T-helper 2 cell (primary cell): ENCODE measurements around the gene MITF.

Experiments used
- DNase-seq, 5 experiments: peaks; one replicate each; pipeline versions ENCODE4 v3.0.0 to v3.0.0-alpha.2; 2012 to 2022

MITF gene

DNA sequence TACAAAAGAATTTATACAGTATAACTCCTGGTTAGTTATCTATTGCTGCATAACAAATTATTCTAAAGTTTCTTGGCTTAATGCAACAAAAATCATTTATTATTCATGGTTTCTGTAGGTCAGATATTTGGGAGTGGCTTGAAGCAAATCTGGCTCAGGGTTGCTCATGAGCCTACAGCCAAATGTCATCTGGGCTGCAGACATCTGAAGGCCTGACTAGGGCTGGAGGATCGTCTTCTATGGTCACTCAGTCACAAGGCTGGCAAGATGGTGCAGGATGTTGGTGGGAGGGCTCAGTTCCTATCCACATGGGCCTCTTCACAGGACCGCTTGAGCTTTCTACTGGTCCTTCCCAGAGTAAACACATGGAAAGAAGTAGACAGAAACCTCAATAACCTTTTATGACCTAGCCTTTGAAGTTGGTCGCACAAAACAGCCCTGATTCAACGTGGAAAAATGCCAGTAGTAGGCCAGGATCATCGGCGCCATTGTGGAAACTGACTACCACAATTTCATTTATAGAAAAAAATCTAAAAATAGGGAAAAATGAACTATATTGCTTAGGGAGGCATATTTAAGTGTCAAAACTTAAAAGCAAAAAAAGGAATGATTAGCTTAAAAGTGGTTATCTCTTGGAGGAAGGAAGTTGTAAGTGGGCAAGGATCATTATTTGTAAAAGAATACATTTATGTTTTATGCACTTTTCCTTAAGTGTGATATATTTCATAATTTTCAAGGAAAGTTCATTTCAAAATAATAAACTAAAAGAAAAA lies 9.9 kb upstream of the MITF start:
- DNase-seq, result no peak

DNA sequence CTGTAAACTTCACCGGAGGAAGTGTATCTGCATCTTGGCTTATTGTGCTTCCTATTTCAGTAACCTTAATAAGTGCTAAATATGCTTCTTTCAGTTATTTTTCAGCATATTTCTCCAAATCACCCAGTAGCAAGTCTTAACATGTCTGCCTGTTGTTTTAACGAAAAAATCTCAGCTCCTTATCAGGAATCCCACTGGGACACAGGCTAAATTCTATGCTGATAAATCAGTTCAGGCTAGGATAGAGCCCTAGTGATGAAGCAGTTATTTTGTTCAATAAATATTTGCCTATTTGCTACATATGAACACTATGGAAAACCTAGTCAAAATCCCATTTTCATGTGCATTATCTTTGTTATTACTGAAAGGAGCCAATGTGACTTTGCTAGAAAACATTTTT lies 8.2 kb upstream of the MITF start:
- DNase-seq, result no peak

DNA sequence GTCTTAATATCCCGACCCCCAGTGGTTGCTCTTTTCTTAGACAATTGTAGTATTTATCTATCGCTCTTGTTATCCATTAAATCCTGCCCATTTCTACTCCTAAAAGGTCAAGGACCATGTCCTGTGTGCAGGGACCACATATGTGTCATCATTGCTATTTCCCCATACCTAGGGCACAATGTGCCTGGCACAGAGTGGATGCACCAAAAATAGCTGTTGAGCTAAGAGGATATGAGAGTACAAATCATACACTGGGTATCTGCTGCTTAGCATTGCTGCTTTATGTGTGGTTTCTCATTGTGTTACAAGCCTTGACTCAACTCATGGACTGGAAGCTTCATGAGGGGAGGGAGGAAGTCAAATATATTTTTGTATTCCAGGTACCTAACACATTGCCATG lies 3.4 kb upstream of the MITF start:
- DNase-seq, result no peak

DNA sequence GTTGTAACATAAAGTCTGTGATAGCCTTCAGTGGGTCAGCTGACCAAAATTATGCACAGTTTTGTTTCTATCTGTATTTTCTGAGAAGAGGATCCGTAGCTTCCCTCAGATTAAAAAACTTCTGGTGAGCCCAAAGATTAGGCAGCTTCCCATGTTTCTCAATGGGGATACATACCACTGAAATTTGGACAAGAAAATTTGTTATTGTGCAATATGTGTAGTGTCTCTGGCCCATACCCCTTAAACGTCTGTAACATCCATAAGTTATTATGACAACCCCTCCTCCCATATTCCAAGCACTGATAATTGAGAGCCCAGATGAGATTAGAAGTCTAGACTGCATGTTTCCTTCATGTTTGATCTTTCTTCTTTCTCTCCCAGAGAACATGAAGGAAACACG lies 1.9 kb upstream of the MITF start:
- DNase-seq, result no peak

DNA sequence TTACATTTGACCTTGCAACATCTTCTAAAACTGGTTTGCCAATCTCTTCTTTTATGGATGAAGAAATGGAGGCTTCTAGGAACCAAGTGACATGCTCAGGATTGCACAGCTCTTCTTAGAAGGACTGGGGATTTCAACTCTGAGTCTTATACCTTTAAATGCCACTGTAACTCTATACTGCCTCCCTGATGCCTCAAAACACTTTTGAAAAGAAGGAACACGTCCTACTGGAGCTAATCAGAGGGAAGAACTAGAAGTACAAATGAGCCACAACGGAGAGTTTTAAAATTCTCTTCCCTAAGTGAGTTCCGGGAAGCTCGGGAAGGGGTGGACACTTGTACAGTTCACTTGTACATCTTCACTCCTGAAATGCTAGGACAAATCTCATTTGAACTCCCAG lies 949 bp upstream of the MITF start:
- no peak for DNase-seq

DNA sequence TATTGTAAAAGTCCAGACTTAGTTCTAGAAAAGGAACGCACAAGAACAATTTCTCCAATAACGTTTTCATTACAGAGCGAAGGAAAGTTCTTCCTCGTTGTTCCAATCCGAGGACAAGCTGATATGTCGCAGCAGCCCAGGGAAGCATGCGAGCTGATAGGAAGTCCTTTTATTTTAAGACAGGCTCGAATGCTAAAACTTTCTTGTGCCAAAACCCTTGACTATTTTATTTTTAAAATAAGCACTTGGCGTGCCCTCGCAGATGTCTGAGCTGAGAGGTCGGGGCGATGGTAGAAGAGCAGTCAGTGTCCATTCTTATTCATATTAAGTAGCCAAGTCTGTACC lies 433 bp upstream of the MITF start:
- no peak for DNase-seq

DNA sequence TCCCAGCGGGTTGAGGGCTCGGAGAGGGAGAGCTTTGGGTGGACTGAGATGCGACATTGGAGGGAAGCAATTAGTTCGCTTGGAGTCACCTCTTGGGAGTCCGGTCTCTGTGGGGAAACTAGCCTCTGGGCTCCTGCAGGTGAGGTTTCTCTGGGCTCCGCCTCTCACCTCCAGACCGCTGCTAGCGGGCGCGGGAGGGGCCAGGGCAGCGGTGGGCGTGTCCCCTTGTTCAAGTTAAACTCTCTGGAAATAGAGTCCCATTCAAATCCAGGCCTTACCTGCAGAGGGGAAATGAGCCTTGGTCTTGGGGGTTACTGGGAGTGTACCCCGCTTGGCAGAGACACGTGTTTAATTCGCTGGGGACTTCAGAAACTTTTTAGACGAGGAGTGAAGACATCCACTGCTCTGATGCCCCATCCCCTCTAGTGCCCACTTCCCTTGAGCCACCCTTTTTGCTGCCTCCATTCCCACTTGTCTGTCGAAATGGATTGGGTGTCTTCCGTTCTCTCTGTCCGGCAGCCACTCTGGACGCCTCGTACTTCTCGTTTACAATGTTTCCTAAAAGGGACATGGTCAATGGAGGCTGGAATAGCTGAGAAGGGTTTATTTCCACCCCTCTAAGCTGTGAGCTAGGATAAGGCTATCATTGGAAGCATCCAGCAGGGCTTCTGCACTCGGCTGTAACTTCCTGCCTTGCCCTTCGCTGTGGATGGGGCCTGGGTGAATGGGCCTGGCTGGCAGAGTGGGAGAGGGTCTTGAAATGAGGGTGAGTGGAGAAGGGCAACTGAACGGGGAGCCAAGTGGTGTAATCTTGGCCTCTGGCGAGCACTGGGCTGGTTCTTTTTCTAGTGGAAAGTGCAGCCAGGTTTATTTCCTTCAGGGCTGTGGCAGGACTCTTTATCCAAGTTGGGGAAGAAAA lies 1.1 kb downstream of the MITF start:
- no peak for DNase-seq

DNA sequence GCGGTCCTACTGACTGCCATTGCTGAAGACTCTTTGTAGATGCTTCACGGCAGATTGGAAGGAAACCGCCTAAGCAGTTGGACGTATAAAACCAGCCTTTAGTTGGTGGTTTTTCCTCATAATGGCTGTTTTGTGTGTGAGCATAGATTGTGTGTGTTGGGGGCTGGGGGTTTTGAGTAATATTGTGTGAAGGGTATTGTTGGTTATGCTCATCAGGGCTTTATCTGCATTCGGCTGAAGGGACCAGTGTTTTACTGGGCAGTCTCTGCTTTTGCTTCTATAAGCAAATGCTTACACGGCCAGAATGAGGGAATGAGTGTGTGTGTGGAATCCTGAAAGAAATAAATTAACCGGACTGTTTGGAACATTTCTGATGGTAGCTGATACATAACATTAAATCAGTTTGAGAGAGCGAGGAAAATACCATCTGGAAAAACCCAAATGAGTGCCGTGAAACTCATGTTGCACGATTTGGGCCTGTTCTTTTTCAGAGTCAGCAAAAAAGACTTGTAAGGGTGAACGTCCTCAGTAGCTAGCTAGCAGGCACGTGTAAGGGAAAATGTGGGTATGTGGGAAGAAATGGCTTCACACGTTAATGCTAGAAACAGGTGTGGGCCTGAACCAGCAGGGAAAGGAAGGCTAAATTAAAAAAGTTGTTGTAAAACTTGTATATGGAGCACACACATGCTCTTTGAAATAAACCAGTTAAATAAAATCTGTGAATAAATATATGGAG lies 1.9 kb downstream of the MITF start:
- DNase-seq, result no peak

DNA sequence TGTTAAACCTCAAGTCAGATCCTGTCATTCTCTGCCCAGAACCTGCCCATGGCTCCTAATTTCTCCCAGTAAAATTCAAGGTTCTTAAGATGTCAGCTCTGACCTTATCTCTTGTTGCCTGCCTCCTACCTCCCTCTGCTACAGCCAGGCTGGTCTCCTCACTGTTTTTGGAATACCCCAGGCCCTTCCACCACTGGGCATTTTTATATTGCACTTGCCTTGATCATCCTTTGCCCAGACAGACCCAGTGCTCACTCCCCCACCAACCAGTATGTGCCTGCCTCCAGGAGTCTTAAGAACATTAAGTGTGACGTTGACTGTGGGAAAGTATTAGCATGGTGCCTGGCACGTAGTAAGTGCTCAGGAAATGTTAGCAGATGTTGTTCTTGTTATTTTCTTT lies 3.1 kb downstream of the MITF start:
- no peak for DNase-seq

DNA sequence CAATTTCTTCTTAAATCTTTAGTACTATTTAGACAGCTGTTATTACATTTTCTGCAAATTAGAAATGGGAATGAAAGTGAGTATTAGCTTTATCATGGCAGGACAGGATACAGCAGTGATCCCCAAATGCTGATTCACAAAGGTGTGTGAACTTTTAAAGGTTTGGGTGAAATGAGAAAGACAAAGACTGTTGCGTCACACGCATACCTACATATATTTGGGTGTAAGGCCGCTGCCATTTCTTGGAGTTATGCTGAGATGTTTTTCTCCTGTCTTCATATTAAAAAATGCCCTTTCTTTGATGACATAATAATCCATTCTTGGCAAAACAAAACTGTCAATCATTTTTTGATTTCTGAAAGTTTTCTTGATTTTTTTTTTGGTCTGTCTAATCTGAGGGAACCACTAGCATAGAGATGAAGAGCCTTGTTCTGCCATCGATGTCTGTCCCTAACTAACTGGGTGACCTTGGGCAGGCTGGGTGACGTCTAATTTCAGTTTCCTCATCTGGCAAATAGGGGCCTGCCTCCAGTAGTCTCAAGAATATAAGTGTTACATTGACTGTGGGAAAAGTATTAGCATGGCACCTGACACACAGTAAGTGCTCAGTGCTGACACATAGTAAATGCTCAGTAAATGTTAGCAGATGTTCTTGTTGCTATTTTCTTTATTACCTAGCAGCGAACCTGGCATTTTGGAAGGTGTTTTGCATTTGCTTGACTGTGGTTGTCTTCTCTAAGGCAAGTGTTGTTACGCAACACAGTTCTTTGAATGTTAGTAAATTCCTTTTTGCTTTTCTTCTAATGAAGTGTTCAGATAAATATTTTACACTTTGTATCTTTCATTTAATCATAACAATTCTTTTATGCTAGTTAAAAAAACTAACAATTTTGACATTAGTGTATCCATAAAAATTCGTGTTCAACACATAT lies 5.0 kb downstream of the MITF start:
- no peak for DNase-seq

DNA sequence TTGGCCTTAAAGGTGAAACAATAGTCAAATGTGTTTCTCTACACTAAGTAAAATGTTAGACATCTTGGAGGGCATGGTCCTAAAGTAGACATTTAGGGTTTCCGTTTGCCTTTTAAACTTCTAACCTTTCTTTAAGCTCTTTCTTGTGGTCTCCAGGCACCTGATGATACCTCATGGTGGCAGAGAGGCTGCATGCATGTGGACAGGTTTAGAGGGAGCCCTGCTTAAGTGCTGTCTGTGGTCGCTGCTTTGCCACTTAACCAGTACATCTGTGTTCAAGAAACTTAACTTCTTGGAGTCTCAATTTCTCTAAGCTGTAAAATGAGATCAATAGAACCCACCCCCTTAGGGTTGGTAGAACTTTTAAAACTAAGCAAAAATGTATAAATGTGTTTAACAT lies 6.2 kb downstream of the MITF start:
- DNase-seq, result no peak

DNA sequence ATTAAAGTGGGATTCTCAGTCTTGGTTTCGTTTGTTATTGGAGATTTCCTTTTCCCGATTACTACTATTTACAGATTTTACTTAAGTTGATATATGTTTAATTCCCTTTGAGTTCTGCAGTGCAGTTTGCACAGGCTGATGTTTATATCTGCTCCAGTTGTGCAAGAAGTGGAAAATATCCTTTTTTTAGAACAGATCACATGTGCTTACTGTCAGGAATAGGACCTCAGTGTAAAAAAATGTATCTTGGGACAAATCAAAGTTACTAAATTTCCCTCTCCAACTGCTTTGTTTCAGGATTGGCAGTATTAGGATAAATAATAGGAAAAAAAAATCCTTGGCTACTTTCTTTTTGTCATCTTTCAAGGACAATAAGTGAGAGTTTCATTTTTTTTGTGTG lies 6.9 kb downstream of the MITF start:
- DNase-seq, result no peak

DNA sequence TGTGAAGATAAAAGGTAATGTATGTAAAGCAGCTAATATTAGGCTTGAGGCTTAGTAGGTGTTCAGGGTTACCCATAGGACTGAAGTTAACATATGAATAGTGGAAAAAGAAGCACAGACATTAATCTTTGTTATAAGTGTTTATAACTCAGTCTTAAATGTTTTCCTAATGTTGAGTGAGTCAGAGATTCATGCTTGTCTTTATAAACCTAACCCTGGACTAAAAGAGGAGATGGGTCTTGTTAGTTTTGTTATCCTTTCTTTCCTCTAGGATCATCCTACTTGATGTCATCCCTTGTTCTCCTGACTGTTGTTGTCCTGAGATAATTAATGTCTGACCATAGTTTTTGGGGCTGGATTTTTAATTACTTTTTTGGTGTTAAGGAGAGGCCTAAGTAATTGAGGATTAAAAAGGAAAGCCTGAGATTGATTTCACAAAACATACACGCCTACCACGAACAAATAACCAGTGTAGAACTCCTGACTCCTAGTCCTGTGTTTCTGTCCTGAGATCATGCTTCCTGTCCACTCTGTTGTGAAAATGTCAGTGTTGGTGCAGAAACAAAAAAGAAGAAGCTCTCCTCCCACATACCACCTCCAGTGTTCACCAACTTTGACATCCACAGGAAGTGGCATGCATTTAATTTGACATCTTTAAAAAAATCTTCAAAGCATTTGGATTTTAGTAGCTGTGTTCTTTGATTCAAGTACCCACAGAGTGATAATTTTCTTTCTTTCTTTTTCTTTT lies 8.4 kb downstream of the MITF start:
- DNase-seq, result no peak

DNA sequence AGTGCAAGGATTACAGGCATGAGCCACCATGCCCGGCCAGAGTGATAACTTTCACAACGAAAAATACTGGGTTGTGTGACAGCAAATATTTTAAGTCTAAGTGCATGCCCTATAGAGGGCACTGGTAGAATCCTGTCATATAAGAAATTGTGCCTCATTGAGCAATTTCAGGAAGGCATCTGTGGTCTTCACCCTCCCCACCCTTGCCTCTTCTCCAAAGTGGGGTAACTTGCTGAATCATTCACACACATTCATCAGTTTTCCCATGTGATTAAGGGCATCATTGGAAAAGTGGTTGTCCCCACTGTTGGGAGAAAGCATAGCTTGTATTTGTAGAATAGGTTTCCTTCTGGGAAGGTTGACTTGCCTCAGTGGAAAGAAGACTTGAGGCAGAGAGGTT lies 9.2 kb downstream of the MITF start:
- DNase-seq, result no peak

DNA sequence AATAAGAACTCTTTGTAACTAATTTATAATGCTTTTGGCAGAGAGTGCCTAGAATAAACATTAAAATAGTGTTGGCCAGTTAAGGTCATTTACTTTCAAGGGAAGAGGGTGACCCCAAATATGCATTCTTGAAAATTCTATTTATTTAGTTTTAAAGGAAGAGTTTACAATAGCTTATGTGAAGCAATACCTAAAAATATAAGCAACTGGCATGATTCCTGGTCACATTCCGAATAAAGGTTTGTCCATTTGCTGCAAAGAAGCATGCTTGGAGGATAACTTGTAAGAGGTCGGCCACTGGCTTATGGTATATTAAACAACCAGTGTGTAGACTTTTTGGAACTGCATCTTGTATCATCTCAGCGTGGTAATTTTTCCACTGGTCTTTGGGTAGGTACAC lies 10.2 kb downstream of the MITF start:
- DNase-seq, result no peak

DNA sequence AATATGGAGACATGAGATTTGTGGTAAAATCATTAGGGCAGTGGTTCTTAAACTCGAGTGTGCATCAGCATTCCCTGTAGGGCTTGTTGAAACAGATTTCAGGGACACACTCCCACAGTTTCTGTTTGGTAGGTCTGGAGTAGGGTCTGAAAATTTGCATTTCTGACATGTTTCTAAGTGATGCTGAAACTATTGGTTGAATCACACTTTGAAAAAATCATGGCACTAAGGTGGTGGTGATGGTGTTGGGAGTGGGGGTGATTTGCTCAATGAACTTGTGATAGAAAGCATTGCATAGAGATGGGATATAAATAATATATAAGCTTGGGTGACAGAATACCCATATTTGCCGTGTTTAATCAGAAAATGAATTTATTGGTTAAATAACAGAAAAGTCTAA lies 11.3 kb downstream of the MITF start:
- DNase-seq, result no peak

DNA sequence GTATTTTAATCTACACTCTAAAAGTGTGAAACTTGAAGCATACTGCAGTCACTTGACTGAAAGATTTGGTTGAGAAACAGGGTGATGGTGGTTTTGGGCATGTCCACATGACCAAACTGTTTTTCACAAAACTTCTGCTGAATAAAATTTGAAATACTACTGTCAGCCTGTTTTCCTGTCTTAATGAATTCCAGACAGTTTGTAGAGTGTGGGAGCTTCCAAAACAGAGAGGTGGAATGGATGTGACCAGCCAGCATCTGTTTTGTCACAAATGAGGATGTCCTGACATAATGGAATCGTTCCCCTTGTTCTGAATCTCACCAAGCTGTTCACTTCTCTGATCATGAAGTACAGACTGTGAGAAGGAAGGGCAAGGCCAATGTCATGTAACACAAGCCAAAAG lies 11.8 kb downstream of the MITF start:
- DNase-seq, result no peak

DNA sequence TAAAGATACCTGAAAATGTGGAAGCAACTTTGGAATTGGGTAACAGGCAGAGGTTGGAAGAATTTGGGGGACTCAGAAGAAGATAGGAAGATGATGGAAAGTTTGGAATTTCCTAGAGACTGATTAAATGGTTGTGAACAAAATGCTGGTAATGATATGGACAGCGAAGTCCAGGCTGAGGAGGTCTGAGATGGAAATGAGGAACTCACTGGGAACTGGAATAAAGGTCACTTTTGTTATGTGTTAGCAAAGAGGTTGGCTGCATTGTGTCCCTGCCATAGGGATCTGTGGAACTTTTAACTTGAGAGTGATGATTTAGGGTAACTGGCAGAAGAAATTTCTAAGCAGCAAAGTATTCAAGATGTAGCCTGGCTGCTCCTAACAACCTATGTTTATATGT lies 13.0 kb downstream of the MITF start:
- DNase-seq, result no peak

DNA sequence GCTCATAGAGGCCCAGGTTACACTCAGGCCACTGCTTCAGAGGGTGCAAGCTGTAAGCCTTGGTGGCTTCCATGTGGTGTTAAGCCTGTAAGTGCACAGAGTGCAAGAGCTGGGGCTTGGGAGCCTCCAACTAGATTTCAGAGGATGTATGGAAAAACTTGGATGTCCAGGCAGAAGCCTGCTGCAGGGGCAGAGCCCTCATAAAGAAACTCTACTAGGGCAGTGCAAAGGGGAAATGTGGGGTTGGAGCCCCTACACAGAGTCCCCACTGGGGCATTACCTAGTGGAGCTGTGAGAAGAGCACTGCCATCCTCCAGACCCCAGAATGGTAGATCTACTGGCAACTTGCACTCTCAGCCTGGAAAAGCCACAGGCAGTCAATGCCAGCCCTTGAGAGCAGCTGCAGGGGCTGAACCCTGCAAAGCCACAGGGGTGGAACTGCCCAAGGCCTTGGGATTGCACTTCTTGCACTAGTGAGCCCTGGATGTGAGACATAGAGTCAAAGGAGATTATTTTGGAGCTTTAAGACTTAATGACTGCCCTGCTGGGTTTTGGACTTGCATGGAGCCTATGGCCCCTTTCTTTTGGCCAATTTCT lies 14.0 kb downstream of the MITF start:
- DNase-seq, result no peak

DNA sequence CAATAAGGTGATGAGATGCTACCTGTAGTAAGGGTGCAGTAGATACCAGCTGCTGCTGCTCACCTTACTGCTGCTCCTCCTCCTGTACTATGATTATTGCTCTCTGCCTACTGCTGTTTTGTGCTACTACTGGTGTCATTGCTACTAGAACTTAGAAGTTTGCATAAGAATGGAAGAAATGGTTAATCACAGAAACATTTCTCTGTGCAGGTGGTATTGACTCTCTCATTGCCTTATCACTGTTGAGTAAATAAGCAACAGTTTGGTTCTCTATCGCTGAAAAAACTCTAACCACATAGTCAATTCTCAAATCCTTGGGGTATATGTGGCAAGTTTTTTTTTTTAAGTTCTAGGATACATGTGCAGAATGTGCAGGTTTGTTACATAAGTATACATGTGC lies 16.5 kb downstream of the MITF start:
- DNase-seq, result no peak
